T-helper 9 cell (primary cell): ENCODE measurements around the gene NDUFA7.
"Not testable (repeated sequence)": the region's sequence is repeated elsewhere in the genome, so short reads cannot be mapped to it uniquely, and the experiment has no call there.

Experiments
- DNase-seq: peaks from one replicate; pipeline ENCODE4 v3.0.0-alpha.2; 2020
- total RNA-seq, 2 donors: gene quantifications; one replicate each; lab custom pipeline; 2026; lab: John Stamatoyannopoulos, UW

The NDUFA7 gene
- total RNA-seq = 1.2 reads per million in 2 donors

GRCh38 chr19:8321067-8321985, at the start of gene NDUFA7, which contains the start of gene RPS28:
TSS of gene NDUFA7 (minus strand) at chr19:8321375. CDS start at chr19:8321358, 17 bp downstream.
TSS of gene RPS28 (plus strand) at chr19:8321496. CDS start at chr19:8321531, 35 bp downstream.
- peak; percentile 97 for DNase-seq

GRCh38 chr19:8370176-8371010, 49.2 kb upstream of the NDUFA7 start:
- no peak for DNase-seq

- DNase-seq = no peak
Observed at GRCh38 chr19:8367327-8368001, 46.3 kb upstream of the NDUFA7 start.

- DNase-seq = no peak
Observed at GRCh38 chr19:8366961-8367326, 45.8 kb upstream of the NDUFA7 start.

- DNase-seq = no peak
Observed at GRCh38 chr19:8366121-8366581, 45.0 kb upstream of the NDUFA7 start.

GRCh38 chr19:8363803-8364771, 42.9 kb upstream of the NDUFA7 start, which contains the start of gene ANGPTL4:
TSS of gene ANGPTL4 (plus strand) at chr19:8364155. CDS start at chr19:8364322, 167 bp downstream.
- DNase-seq = no peak

GRCh38 chr19:8361921-8362793, 41.0 kb upstream of the NDUFA7 start:
- no peak for DNase-seq

- no peak for DNase-seq
Observed at GRCh38 chr19:8360196-8360595, 39.0 kb upstream of the NDUFA7 start.

- DNase-seq = no peak
Observed at GRCh38 chr19:8358948-8359347, 37.8 kb upstream of the NDUFA7 start.

- DNase-seq = no peak
Observed at GRCh38 chr19:8357007-8357521, 35.9 kb upstream of the NDUFA7 start.

GRCh38 chr19:8355631-8356402, 34.6 kb upstream of the NDUFA7 start:
- DNase-seq = no peak

GRCh38 chr19:8352845-8353244, 31.7 kb upstream of the NDUFA7 start:
- not testable (repeated sequence) for DNase-seq

GRCh38 chr19:8352134-8352827, 31.1 kb upstream of the NDUFA7 start:
- DNase-seq = no peak

GRCh38 chr19:8349629-8350372, 28.6 kb upstream of the NDUFA7 start:
- not testable (repeated sequence) for DNase-seq

GRCh38 chr19:8343483-8343844, 22.3 kb upstream of the NDUFA7 start:
- DNase-seq = no peak

GRCh38 chr19:8342684-8343482, 21.7 kb upstream of the NDUFA7 start, which contains the start of gene KANK3:
TSS of gene KANK3 (minus strand) at chr19:8343262. CDS start at chr19:8337828, 5,434 bp downstream.
- peak; percentile 88 for DNase-seq

GRCh38 chr19:8342316-8342683, 21.1 kb upstream of the NDUFA7 start:
- no peak for DNase-seq
